A549 (cell line): ENCODE data around the gene B3GNT2.
"Not testable (repeated sequence)": the region's sequence is repeated elsewhere in the genome, so short reads cannot be mapped to it uniquely, and the experiment has no call there.

ENCODE experiments used
- CTCF ChIP-seq: fragments of >200 bp; sonication (Bioruptor Twin); formaldehyde crosslinking; IDR thresholded peaks from 3 replicates; pipeline ENCODE4 v1.5.1; 2016
- JUN ChIP-seq, 2 experiments: fragments of >200 bp; sonication (Bioruptor Twin); formaldehyde crosslinking; IDR thresholded peaks; 2 replicates in 1 of 2; 3 replicates in 1 of 2; pipeline ENCODE4 v1.6.1; 2016 to 2017

GRCh38 chr2:62198854-62199253 lies 2.9 kb downstream of the B3GNT2 start:
- not testable (repeated sequence) for TF ChIP-seq CTCF; JUN (IDR thresholded peaks at IDR 0.05)
